Esophagus squamous epithelium (tissue), 4 donors: ENCODE results near the gene SPOCK1.

Source experiments
- POLR2A ChIP-seq, 4 donors: fragments of 450-650 bp; IDR thresholded peaks; one replicate each; pipeline ENCODE4 v1.6.1; 2017; ENCODE audit warnings: antibody characterized with exemption in 4 of 4, mild to moderate bottlenecking in 4 of 4, moderate library complexity in 3 of 4
- TF ChIP-seq, protein P1 (sequence below), 6 experiments: fragments of 450-650 bp in 4 of 6; fragments of 200-600 bp in 2 of 6; sonication (generic) in 2 of 6; IDR thresholded peaks; one replicate each; pipeline ENCODE4 v1.5.1; 2016 to 2019; ENCODE audit warnings: antibody characterized with exemption in 6 of 6, mild to moderate bottlenecking in 4 of 6, moderate library complexity in 4 of 6

DNA sequence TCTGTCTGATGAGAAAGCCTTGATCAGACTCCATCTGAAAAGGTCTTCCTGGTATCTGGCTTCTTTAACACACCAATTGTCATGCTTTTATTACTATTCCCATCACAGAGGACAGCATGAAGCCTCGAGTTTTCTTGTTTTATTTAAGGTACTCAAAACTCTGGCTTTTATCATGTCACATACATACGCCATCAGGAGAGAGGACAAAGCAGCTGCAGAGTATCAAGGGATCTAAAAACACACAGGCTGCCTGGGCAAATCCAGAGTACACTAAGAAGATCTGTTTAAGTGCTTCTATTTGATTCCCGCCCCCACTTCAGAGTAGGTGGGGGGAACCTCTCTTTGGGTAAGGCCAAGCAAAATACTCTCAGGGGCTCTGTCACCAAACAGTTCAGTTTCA lies 277.2 kb downstream of the SPOCK1 start:
- TF ChIP-seq, protein P1, sequence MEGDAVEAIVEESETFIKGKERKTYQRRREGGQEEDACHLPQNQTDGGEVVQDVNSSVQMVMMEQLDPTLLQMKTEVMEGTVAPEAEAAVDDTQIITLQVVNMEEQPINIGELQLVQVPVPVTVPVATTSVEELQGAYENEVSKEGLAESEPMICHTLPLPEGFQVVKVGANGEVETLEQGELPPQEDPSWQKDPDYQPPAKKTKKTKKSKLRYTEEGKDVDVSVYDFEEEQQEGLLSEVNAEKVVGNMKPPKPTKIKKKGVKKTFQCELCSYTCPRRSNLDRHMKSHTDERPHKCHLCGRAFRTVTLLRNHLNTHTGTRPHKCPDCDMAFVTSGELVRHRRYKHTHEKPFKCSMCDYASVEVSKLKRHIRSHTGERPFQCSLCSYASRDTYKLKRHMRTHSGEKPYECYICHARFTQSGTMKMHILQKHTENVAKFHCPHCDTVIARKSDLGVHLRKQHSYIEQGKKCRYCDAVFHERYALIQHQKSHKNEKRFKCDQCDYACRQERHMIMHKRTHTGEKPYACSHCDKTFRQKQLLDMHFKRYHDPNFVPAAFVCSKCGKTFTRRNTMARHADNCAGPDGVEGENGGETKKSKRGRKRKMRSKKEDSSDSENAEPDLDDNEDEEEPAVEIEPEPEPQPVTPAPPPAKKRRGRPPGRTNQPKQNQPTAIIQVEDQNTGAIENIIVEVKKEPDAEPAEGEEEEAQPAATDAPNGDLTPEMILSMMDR (IDR thresholded peaks at IDR 0.05), result no peak
- TF ChIP-seq POLR2A (IDR thresholded peaks at IDR 0.05), result no peak
